WERI-Rb-1 (cell line): ENCODE results near the gene CPLX1.

ENCODE experiments used
- DNase-seq: peaks from one replicate; pipeline ENCODE4 v3.0.0-alpha.2; 2020
- H3K27ac ChIP-seq: fragments of 250-450 bp; sonication (Bioruptor Pico); 2 replicates; pipeline ENCODE4 v1.5.1; 2020; ENCODE audit warnings: mild to moderate bottlenecking, moderate library complexity
- H3K27me3 ChIP-seq: fragments of 250-450 bp; sonication (Bioruptor Pico); 2 replicates; pipeline ENCODE4 v1.5.1; 2021; ENCODE audit warnings: mild to moderate bottlenecking, low read depth, moderate library complexity; ENCODE audit not compliant: insufficient read depth, severe bottlenecking
- H3K36me3 ChIP-seq: fragments of 250-450 bp; sonication (Bioruptor Pico); 2 replicates; pipeline ENCODE4 v1.5.1; 2020; ENCODE audit warnings: mild to moderate bottlenecking, moderate library complexity
- H3K4me3 ChIP-seq: 2 replicates; pipeline ENCODE4 v1.5.1; 2011; ENCODE audit warnings: low read depth, mild to moderate bottlenecking, control low read depth, low read length
- H3K9me3 ChIP-seq: fragments of 250-450 bp; sonication (Bioruptor Pico); 2 replicates; pipeline ENCODE4 v1.5.1; 2021; ENCODE audit warnings: mild to moderate bottlenecking, moderate library complexity; ENCODE audit not compliant: severe bottlenecking
- TF ChIP-seq, protein P1 (sequence below): IDR thresholded peaks from 2 replicates; pipeline ENCODE4 v1.5.1; 2011; ENCODE audit warnings: low read depth, mild to moderate bottlenecking, control low read depth, inconsistent platforms, low read length

CPLX1 gene

DNA sequence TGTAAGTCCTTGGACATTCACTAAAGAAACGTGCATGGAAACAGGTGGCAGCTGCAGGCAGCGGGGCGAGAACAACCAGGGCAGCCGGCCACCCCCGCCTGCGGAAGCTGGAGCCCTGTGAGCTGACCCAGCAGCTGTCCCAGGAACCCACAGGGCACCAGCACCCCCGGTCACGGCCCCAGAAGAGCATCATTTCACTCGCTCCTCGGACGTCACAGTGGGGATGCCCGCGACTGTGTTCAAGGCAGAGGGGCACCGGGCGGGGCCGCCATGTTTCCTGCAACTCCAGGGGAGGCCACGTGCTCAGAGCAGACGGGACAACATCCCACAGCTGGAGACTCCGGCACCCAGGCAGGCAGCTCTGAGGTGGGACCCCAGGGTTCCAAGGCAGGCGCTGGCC is 45.0 kb upstream of the CPLX1 start:
- no peaks in the 10 kb centered on the region for H3K9me3 ChIP-seq
- H3K27ac ChIP-seq, result no peak overlapping the region
- no peak overlapping the region for H3K4me3 ChIP-seq
- H3K36me3 ChIP-seq, result peaks cover 56% of the 10 kb centered on the region
- no peaks in the 10 kb centered on the region for H3K27me3 ChIP-seq
- TF ChIP-seq, protein P1, sequence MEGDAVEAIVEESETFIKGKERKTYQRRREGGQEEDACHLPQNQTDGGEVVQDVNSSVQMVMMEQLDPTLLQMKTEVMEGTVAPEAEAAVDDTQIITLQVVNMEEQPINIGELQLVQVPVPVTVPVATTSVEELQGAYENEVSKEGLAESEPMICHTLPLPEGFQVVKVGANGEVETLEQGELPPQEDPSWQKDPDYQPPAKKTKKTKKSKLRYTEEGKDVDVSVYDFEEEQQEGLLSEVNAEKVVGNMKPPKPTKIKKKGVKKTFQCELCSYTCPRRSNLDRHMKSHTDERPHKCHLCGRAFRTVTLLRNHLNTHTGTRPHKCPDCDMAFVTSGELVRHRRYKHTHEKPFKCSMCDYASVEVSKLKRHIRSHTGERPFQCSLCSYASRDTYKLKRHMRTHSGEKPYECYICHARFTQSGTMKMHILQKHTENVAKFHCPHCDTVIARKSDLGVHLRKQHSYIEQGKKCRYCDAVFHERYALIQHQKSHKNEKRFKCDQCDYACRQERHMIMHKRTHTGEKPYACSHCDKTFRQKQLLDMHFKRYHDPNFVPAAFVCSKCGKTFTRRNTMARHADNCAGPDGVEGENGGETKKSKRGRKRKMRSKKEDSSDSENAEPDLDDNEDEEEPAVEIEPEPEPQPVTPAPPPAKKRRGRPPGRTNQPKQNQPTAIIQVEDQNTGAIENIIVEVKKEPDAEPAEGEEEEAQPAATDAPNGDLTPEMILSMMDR, result no peak
- no peak for DNase-seq

DNA sequence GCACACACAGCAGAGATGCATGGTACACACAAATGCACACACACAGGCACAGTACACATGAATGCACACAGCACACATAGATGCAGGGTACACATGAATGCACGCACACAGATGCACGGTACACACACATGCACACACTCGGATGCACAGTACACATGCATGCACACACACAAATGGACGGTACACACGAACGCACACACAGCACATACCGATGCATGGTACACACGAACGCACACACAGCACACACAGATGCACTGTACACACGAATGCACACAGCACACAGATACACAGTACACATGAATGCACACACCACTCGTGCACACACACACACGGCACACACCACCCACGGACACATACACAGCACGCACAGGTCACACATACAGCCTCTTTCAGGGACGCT is 43.8 kb upstream of the CPLX1 start:
- H3K36me3 ChIP-seq, result peaks cover 60% of the 10 kb centered on the region
- H3K4me3 ChIP-seq, result no peak overlapping the region
- no peaks in the 10 kb centered on the region for H3K9me3 ChIP-seq
- no peaks in the 10 kb centered on the region for H3K27me3 ChIP-seq
- no peak overlapping the region for H3K27ac ChIP-seq
- no peak for DNase-seq
- TF ChIP-seq, protein P1, result no peak

DNA sequence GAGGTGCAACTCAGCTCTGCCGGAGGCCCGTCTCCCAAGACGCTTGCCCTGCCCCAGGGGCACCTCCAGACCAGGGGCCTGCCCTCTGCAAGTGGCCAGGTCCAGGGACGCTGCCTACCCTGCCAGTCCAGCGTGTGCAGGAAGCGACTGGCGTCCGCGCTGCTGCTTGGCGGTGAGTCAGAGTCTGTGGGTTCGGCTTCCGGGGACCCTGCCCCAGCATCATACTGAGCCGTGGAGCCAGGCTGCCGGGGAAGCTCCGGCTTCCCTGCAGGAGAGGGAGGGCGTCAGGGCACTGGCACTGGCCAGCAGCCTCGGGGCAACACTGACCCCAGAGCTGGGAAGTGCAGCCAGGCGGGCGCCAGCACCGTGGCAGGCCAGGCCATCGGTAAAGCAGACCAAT is 42.5 kb upstream of the CPLX1 start:
- no peak for DNase-seq
- H3K27ac ChIP-seq, result no peak overlapping the region
- TF ChIP-seq, protein P1, result no peak
- no peak overlapping the region for H3K4me3 ChIP-seq
- peaks cover 72% of the 10 kb centered on the region for H3K36me3 ChIP-seq
- no peaks in the 10 kb centered on the region for H3K27me3 ChIP-seq
- H3K9me3 ChIP-seq, result no peaks in the 10 kb centered on the region

DNA sequence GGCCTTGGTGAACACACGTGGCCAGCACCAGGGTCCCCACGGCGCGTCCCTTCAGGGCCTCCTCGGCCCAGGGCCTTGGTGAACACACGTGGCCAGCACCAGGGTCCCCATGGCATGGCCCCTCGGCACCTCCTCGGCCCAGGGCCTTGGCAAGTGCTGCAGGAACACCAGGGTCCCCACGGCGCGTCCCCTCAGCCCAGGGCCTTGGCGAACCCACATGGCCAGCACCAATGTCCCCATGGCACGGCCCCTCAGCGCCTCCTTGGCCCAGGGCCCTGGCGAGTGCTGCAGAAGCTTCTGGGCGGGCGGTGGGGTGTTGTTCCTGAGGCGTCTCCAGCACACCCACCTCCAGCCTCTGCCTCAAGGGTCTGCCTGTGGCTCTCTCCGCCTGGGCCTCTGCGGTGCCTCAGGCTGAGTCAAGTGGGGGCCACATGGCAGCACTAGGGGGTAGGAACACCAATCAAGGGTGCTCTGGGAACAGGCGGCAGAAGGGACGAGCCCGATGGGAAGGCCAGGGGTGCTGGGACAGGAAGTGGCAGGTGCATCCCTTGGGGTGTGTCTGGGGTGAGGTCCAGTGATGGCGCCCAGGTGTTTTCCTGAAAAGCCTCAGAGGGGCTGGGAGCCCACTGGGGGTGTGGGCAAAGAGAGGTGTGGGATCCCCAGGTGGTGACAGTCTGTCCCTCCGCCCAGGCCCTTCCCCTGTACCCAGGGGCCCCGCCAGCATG is 41.8 kb upstream of the CPLX1 start:
- no peak for DNase-seq
- Histone ChIP-seq H3K36me3 (peaks cover 79% of the 10 kb centered on the region), H3K27me3 (no peaks in the 10 kb centered on the region), H3K4me3 (no peak overlapping the region), H3K9me3 (peaks cover 4% of the 10 kb centered on the region), H3K27ac (no peak overlapping the region)
- TF ChIP-seq, protein P1, result no peak

DNA sequence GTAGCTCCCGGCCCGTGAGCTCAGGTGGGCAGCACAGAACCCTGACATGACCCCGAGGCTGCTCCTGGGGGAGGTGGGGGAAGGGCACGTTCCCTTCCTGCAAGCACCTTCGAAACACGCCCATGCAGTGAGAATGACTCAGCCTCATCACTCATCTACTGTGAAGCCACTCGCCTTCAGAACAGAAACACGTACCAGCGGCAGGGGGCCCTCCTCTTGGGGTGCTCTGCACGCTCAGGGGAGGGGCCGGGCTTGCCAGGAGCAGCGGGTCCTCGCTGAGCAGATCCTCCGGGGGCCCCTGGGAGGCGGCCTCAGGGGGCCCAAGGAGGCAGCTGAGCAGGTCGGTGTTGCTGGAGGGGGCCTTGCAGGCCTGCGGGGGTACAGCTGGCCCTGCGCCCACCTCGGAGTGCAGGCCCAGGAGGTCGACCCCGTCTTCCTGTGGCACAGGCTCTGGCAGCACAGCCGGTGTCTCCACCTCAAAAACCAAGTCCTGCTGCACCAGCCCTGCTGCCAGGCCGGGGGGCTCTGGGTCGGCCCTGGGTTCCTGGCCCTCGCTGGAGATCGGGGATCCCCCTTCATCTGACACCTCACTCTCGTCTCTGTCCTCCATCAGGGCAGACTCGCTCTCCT is 40.9 kb upstream of the CPLX1 start:
- H3K27ac ChIP-seq, result no peak overlapping the region
- peaks cover 9% of the 10 kb centered on the region for H3K9me3 ChIP-seq
- no peak overlapping the region for H3K4me3 ChIP-seq
- peaks cover 76% of the 10 kb centered on the region for H3K36me3 ChIP-seq
- TF ChIP-seq, protein P1, result no peak
- DNase-seq, result no peak
- H3K27me3 ChIP-seq, result no peaks in the 10 kb centered on the region
